ENCODE results near the gene CACNA1C. TPM values are rescaled to one million over a fixed set of nuclear protein-coding genes. Genes with fewer than 3 reads are reported as not detected.

Gene CACNA1C
- total RNA-seq, 4 donors from 2014 or later: 3.8 to 13.6 (median 5.7) TPM

DNA sequence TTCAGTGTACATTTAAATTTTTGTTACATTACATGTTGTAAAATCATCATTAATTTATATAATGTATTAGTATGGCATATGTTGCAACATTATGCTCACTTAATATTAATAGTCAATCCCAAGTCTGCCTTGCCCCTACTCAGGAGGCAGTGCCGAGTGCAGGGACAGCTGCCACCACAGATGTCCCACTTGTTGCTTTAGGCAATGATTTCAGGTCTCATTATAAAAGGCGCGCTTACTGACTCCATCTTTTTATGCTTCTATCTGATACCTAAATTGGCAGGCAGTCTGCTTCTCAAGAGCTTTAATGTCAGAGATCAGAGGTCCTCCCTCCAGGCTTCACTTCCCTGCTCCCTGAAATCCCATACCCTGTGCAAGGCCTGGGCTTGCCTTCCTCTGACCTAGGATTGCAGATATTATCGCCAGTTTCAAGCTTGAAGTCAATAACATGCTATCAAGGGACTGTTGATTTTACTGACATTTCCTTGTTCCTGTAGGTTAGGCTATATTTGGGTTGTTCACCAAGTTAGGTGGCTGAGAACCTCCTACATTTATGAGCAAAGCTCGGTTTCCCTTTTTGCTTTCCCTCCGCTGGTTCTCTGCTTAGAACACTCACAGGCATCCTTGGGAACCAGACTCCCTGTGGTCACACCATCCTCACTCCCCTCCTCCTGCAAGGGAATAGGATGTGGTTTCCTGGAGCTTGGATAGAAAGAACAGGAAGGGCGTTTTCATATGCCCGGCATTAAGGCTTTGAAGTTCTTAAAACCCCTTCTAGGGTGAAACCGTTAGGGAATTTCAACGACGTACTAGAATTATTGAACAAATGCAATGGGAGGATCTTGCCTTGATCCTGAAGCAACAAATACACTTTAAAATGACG is 533.6 kb downstream of the CACNA1C start:
- no peak for DNase-seq (ENCODE audit: low spot score)
- no peak for ATAC-seq (ENCODE audit: low FRiP score)
- TF ChIP-seq, protein P1, sequence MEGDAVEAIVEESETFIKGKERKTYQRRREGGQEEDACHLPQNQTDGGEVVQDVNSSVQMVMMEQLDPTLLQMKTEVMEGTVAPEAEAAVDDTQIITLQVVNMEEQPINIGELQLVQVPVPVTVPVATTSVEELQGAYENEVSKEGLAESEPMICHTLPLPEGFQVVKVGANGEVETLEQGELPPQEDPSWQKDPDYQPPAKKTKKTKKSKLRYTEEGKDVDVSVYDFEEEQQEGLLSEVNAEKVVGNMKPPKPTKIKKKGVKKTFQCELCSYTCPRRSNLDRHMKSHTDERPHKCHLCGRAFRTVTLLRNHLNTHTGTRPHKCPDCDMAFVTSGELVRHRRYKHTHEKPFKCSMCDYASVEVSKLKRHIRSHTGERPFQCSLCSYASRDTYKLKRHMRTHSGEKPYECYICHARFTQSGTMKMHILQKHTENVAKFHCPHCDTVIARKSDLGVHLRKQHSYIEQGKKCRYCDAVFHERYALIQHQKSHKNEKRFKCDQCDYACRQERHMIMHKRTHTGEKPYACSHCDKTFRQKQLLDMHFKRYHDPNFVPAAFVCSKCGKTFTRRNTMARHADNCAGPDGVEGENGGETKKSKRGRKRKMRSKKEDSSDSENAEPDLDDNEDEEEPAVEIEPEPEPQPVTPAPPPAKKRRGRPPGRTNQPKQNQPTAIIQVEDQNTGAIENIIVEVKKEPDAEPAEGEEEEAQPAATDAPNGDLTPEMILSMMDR (IDR thresholded peaks at IDR 0.05): no peak

DNA sequence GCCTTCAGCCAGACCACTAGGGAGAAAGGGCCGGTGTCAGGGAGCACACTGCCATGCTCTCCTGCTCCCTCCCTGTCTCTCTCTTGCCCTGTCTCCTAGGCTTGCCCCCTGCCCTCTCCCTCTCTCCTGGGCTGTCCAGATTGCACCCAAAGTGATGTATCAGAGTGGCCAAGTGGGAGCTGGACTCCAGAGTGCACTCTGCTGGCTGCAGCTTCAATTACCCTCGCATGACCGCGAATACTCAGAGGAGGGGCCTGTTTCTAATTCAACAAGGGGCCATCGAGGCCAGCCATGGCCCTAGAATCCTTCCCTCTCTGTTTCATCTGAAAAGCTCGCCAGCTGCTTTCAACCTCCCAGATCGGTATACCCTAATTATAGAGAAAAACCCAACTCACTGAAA is 535.6 kb downstream of the CACNA1C start:
- TF ChIP-seq, protein P1 (IDR thresholded peaks at IDR 0.05): no peak
- ATAC-seq (ENCODE audit: low FRiP score): no peak
- DNase-seq (ENCODE audit: low spot score): no peak

DNA sequence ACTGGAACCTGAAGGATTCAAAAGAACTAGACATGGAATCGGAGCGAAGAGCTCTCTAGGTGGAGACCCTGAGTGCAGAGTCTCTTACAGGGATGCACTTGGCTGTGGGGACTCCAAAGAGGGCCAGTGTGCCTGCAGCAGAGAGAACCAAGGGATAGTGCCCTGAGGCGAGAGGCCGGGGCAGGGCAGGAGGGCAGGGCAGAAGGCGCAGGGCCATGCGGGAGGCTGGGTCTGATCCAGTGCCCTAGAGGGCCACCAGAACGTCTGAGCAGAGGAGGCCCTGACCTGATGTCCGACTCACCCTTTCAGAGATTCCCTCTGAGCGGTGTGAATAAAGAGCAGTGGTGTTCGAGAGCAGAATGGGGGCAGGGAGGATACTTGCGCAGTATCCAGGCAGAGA is 536.6 kb downstream of the CACNA1C start:
- no peak for ATAC-seq (ENCODE audit: low FRiP score)

DNA sequence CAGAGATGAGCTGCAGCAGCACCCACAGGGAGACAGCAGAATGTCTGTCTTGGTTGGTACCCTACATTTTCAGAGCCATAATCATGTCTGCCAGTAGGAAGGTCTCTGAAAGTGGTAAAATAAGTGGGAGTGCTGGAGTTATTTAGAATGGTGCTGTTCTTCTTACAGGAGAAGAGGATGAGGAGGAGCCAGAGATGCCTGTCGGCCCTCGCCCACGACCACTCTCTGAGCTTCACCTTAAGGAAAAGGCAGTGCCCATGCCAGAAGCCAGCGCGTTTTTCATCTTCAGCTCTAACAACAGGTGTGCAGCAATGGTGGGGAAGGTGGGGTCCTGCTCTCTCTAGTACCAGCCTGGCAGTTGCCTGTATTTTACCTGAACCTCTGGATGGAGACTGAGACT is 540.3 kb downstream of the CACNA1C start:
- no peak for ATAC-seq (ENCODE audit: low FRiP score)
- no peak for DNase-seq (ENCODE audit: low spot score)
- TF ChIP-seq, protein P1 (IDR thresholded peaks at IDR 0.05): no peak

More for the DNA sequence above, 536.6 kb downstream of the CACNA1C start:
- TF ChIP-seq, protein P1 (IDR thresholded peaks at IDR 0.05): no peak
- DNase-seq (ENCODE audit: low spot score): no peak

DNA sequence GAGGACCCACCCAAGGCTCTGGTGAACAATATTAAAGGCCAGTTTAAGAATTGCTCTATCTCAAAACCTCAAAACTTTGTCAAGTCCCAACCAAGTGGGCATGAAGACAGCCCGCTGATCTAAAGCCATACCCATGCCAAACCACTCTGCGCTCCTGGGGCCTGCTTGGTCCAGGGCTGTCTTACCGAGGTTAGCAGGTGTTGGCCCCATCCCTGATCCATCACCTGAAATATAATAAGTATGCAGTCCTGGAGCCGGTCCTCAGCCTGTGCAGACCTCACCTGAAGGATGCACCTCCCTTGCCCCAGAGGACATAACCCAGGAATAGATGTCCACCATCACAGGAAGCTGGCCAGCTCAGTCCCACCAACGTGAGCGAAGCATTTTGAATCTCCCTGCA is 543.7 kb downstream of the CACNA1C start:
- ATAC-seq (ENCODE audit: low FRiP score): no peak
- no peak for DNase-seq (ENCODE audit: low spot score)
- TF ChIP-seq, protein P1 (IDR thresholded peaks at IDR 0.05): no peak

DNA sequence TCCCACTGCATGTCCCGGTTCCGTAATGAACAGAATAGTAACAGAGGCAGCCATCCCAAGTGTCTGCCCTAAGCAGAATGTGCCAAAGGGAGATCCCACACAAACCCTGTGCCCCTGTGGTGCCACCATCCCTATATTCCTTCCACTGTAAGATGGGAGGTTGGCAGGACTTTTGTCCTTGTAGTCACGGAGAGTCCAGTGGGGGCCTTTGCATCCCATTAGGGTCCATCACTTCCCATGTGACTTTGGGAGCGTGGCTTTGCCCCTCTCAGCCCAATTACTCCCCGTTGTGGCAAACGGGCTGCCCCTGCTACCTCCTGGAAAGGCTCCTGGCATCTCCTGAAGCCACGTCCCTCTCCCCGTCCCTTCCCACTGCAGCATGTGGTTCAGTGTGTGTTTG is 552.5 kb downstream of the CACNA1C start:
- no peak for DNase-seq (ENCODE audit: low spot score)
- TF ChIP-seq, protein P1 (IDR thresholded peaks at IDR 0.05): no peak
- ATAC-seq (ENCODE audit: low FRiP score): no peak
